ENCODE measurements around the gene AVPR2.

GRCh38 chrX:153897899-153898298, 6.6 kb upstream of the AVPR2 start:
- TF ChIP-seq CTCF (IDR thresholded peaks at IDR 0.05): no peak
- TF ChIP-seq POLR2A (IDR thresholded peaks at IDR 0.05): no peak

Data from Peyer's patch (tissue), 4 donors.